HEK293 (cell line): Measurements from ENCODE around the gene EDEM3.
A peak's percentile ranks its signal among the peaks of the same experiment; 100 is the strongest.

Experiments
- KLF16 ChIP-seq: fragments of 450-650 bp; formaldehyde crosslinking; IDR thresholded peaks from 2 replicates; pipeline ENCODE4 v1.5.1; 2017; ENCODE audit warnings: missing biosample characterization, missing genetic modification characterization
- TCF7L2 ChIP-seq: IDR thresholded peaks from 2 replicates; pipeline ENCODE4 v1.6.1; 2011; ENCODE audit warnings: low read depth, mild to moderate bottlenecking, inconsistent platforms, low read length, moderate library complexity, borderline replicate concordance
- ZNF302 ChIP-seq: fragments of 450-650 bp; formaldehyde crosslinking; IDR thresholded peaks from 2 replicates; pipeline ENCODE4 v1.5.1; 2016; ENCODE audit warnings: missing biosample characterization, missing genetic modification characterization, low read depth
- ZNF394 ChIP-seq: fragments of 450-650 bp; formaldehyde crosslinking; IDR thresholded peaks from 2 replicates; pipeline ENCODE4 v1.5.1; 2016; ENCODE audit warnings: missing biosample characterization, missing genetic modification characterization, mild to moderate bottlenecking, moderate library complexity, borderline replicate concordance
- ZNF548 ChIP-seq: fragments of 450-650 bp; formaldehyde crosslinking; IDR thresholded peaks from 2 replicates; pipeline ENCODE4 v1.5.1; 2016; ENCODE audit warnings: missing biosample characterization, missing genetic modification characterization
- ZXDB ChIP-seq: fragments of 450-650 bp; formaldehyde crosslinking; IDR thresholded peaks from 2 replicates; pipeline ENCODE4 v1.5.1; 2016; ENCODE audit warnings: missing biosample characterization, missing genetic modification characterization
- TF ChIP-seq, protein P1 (sequence below): fragments of 450-650 bp; formaldehyde crosslinking; IDR thresholded peaks from 2 replicates; pipeline ENCODE4 v1.5.1; 2016; ENCODE audit warnings: missing biosample characterization, missing genetic modification characterization, low read depth
- TF ChIP-seq, protein P2 (sequence below): fragments of 450-650 bp; formaldehyde crosslinking; IDR thresholded peaks from 2 replicates; pipeline ENCODE4 v1.5.1; 2017; ENCODE audit warnings: missing biosample characterization, mild to moderate bottlenecking, missing genetic modification characterization, moderate library complexity
- TF ChIP-seq, protein P3 (sequence below): fragments of 450-650 bp; formaldehyde crosslinking; IDR thresholded peaks from 2 replicates; pipeline ENCODE4 v1.5.1; 2016; ENCODE audit warnings: missing biosample characterization, missing genetic modification characterization

DNA sequence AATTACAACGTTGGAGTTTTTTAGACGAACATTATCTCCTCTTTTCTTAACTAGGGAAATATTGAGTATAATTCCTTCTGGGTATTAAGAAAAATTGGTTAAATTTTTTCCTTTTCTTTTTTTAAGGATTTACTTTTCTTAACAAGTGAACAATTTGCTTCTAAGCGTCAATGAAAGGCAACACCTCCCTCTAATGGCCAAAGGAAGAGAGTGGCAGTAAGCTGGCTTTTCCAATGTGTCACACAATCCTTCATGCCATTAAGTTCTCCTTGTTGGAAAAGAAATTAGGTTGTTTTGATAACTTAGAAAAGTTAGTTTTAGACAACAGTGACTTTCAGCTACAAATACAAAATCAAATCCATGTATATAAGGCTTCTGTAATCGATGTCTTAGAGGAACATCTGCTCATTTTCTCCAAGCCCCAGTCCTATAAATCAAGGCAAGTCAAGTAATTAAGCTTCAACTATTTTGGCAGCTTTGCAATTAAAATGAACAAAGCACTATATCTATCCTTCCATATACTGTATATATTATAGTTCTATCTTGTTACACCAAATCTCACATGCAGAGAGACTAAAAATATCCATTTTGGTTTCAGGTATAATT is 62.8 kb downstream of the EDEM3 start:
- TF ChIP-seq ZNF394 (tag by site-specific recombination) (no peak), ZXDB (tag by site-specific recombination) (no peak), TCF7L2 (no peak), KLF16 (tag by site-specific recombination) (no peak), ZNF302 (no peak), ZNF548 (no peak)
- TF ChIP-seq, protein P1, sequence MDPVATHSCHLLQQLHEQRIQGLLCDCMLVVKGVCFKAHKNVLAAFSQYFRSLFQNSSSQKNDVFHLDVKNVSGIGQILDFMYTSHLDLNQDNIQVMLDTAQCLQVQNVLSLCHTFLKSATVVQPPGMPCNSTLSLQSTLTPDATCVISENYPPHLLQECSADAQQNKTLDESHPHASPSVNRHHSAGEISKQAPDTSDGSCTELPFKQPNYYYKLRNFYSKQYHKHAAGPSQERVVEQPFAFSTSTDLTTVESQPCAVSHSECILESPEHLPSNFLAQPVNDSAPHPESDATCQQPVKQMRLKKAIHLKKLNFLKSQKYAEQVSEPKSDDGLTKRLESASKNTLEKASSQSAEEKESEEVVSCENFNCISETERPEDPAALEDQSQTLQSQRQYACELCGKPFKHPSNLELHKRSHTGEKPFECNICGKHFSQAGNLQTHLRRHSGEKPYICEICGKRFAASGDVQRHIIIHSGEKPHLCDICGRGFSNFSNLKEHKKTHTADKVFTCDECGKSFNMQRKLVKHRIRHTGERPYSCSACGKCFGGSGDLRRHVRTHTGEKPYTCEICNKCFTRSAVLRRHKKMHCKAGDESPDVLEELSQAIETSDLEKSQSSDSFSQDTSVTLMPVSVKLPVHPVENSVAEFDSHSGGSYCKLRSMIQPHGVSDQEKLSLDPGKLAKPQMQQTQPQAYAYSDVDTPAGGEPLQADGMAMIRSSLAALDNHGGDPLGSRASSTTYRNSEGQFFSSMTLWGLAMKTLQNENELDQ, result no peak
- TF ChIP-seq, protein P2, sequence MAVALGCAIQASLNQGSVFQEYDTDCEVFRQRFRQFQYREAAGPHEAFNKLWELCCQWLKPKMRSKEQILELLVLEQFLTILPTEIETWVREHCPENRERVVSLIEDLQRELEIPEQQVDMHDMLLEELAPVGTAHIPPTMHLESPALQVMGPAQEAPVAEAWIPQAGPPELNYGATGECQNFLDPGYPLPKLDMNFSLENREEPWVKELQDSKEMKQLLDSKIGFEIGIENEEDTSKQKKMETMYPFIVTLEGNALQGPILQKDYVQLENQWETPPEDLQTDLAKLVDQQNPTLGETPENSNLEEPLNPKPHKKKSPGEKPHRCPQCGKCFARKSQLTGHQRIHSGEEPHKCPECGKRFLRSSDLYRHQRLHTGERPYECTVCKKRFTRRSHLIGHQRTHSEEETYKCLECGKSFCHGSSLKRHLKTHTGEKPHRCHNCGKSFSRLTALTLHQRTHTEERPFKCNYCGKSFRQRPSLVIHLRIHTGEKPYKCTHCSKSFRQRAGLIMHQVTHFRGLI (tag by site-specific recombination), result no peak
- TF ChIP-seq, protein P3, sequence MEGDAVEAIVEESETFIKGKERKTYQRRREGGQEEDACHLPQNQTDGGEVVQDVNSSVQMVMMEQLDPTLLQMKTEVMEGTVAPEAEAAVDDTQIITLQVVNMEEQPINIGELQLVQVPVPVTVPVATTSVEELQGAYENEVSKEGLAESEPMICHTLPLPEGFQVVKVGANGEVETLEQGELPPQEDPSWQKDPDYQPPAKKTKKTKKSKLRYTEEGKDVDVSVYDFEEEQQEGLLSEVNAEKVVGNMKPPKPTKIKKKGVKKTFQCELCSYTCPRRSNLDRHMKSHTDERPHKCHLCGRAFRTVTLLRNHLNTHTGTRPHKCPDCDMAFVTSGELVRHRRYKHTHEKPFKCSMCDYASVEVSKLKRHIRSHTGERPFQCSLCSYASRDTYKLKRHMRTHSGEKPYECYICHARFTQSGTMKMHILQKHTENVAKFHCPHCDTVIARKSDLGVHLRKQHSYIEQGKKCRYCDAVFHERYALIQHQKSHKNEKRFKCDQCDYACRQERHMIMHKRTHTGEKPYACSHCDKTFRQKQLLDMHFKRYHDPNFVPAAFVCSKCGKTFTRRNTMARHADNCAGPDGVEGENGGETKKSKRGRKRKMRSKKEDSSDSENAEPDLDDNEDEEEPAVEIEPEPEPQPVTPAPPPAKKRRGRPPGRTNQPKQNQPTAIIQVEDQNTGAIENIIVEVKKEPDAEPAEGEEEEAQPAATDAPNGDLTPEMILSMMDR, result peak; percentile 54; the same call in 1 of the 2 replicates
